OCI-LY3 (cell line): Measurements from ENCODE around the gene PIGBOS1.

Experiments
- H2AFZ ChIP-seq: fragments of 200-600, 300-600 bp; shearing (Covaris generic); 2 replicates; pipeline ENCODE4 v1.6.0; 2014; ENCODE audit warnings: antibody characterized with exemption, low read depth, low read length
- H3K27ac ChIP-seq: fragments of 200-600, 300-600 bp; sonication (generic); 2 replicates; pipeline ENCODE4 v1.5.1; 2014; ENCODE audit warnings: mild to moderate bottlenecking, low read length, moderate library complexity, mixed read lengths
- H3K27me3 ChIP-seq: fragments of 200-600, 300-600 bp; sonication (generic); 2 replicates; pipeline ENCODE4 v1.6.1; 2014; ENCODE audit warnings: low read depth, low read length, mixed read lengths
- H3K36me3 ChIP-seq: fragments of 200-600, 300-600 bp; sonication (generic); replicated peaks from 2 replicates; pipeline ENCODE3; 2014; ENCODE audit warnings: low read depth, low read length, mixed read lengths
- H3K4me1 ChIP-seq: fragments of 300-600, 200-600 bp; sonication (generic); 2 replicates; pipeline ENCODE4 v1.6.1; 2014; ENCODE audit warnings: low read length, mixed read lengths
- H3K4me2 ChIP-seq: fragments of 200-600, 300-600 bp; sonication (generic); 2 replicates; pipeline ENCODE4 v1.6.1; 2014; ENCODE audit warnings: low read length, mixed read lengths
- H3K4me3 ChIP-seq: fragments of 300-600, 200-600 bp; sonication (generic); 2 replicates; pipeline ENCODE4 v1.5.1; 2014; ENCODE audit warnings: antibody characterized with exemption, mild to moderate bottlenecking, low read length, moderate library complexity
- H3K79me2 ChIP-seq: fragments of 300-600, 200-600 bp; shearing (Covaris generic); 2 replicates; pipeline ENCODE4 v1.6.1; 2014; ENCODE audit warnings: mild to moderate bottlenecking, low read length, mixed read lengths
- H3K9ac ChIP-seq: fragments of 300-600, 200-600 bp; shearing (Covaris generic); 2 replicates; pipeline ENCODE4 v1.6.0; 2014; ENCODE audit warnings: mild to moderate bottlenecking, low read length, moderate library complexity
- H3K9me3 ChIP-seq: fragments of 200-600, 300-600 bp; shearing (Covaris generic); 2 replicates; pipeline ENCODE4 v1.6.1; 2014; ENCODE audit warnings: low read length, mixed read lengths; ENCODE audit not compliant: insufficient read depth
- H4K20me1 ChIP-seq: fragments of 200-600, 300-600 bp; sonication (generic); 2 replicates; pipeline ENCODE4 v1.6.1; 2016; ENCODE audit warnings: low read length, mixed read lengths; ENCODE audit not compliant: insufficient read depth
- EZH2phosphoT487 ChIP-seq: fragments of 200-600 bp; shearing (Covaris generic); IDR thresholded peaks from 2 replicates; pipeline ENCODE4 v1.6.1; 2018; ENCODE audit warnings: antibody characterized with exemption, mixed run types, low read depth
- TF ChIP-seq, protein P1 (sequence below): fragments of 200-600, 300-600 bp; sonication (generic); IDR thresholded peaks from 2 replicates; pipeline ENCODE4 v1.5.1; 2014; ENCODE audit warnings: antibody characterized with exemption, low read length, low read depth

Gene PIGBOS1

DNA sequence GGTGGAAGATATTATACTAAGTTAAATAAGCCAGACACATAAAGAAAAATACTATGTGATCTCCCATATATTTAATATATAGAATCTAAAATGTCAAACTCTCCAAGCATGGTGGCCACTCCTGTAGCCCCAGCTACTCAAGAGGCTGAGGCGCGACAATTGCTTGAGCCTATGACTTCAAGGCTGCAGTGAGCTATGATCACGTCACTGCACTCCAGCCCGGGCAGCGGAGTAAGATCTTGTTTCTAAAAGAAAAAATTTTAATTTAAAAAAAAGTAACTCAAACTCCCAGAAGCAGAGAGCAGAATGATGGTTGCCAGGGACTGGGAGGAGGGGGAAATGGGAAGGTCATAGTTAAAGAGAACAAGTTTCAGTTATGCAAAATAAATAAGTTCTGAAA, 42.6 kb downstream of the PIGBOS1 start:
- no peaks in the 10 kb centered on the region for H3K9me3 ChIP-seq
- H3K36me3 ChIP-seq, result no peaks in the 10 kb centered on the region
- no peaks in the 10 kb centered on the region for H3K79me2 ChIP-seq
- no peak overlapping the region for H3K9ac ChIP-seq
- H3K27ac ChIP-seq, result no peak overlapping the region
- no peaks in the 10 kb centered on the region for H4K20me1 ChIP-seq
- H3K27me3 ChIP-seq, result no peaks in the 10 kb centered on the region
- H2AFZ ChIP-seq, result no peak overlapping the region
- TF ChIP-seq EZH2phosphoT487, result no peak
- TF ChIP-seq, protein P1, sequence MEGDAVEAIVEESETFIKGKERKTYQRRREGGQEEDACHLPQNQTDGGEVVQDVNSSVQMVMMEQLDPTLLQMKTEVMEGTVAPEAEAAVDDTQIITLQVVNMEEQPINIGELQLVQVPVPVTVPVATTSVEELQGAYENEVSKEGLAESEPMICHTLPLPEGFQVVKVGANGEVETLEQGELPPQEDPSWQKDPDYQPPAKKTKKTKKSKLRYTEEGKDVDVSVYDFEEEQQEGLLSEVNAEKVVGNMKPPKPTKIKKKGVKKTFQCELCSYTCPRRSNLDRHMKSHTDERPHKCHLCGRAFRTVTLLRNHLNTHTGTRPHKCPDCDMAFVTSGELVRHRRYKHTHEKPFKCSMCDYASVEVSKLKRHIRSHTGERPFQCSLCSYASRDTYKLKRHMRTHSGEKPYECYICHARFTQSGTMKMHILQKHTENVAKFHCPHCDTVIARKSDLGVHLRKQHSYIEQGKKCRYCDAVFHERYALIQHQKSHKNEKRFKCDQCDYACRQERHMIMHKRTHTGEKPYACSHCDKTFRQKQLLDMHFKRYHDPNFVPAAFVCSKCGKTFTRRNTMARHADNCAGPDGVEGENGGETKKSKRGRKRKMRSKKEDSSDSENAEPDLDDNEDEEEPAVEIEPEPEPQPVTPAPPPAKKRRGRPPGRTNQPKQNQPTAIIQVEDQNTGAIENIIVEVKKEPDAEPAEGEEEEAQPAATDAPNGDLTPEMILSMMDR, result no peak
- H3K4me3 ChIP-seq, result no peak overlapping the region
- peaks cover 4% of the 10 kb centered on the region for H3K4me1 ChIP-seq
- no peak overlapping the region for H3K4me2 ChIP-seq

DNA sequence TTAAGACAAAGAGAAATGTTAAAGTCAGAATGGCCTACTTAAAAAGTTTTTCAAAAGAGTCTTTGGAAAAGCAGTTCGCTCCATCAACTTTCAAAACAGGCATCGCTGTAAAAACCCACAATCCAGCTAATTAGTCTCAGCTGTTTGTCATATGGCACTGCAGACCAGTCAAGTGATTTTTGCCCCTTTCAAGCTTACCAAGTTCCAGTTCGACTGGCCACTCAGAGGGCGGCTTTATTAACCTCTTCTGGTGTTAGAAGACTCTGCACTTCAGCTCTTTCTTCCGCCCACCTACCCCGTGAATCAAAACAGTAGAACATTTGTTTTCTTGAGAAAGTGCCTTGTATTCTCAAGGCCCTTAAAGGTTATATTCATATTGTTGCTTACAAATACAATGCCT, 48.6 kb downstream of the PIGBOS1 start:
- Histone ChIP-seq H3K27me3 (no peaks in the 10 kb centered on the region), H3K79me2 (no peaks in the 10 kb centered on the region), H4K20me1 (no peaks in the 10 kb centered on the region), H2AFZ (no peak overlapping the region), H3K4me1 (no peaks in the 10 kb centered on the region), H3K36me3 (no peaks in the 10 kb centered on the region), H3K4me2 (no peak overlapping the region), H3K9me3 (no peaks in the 10 kb centered on the region), H3K27ac (no peak overlapping the region), H3K9ac (no peak overlapping the region), H3K4me3 (no peak overlapping the region)
- TF ChIP-seq, protein P1, result no peak
- no peak for TF ChIP-seq EZH2phosphoT487

DNA sequence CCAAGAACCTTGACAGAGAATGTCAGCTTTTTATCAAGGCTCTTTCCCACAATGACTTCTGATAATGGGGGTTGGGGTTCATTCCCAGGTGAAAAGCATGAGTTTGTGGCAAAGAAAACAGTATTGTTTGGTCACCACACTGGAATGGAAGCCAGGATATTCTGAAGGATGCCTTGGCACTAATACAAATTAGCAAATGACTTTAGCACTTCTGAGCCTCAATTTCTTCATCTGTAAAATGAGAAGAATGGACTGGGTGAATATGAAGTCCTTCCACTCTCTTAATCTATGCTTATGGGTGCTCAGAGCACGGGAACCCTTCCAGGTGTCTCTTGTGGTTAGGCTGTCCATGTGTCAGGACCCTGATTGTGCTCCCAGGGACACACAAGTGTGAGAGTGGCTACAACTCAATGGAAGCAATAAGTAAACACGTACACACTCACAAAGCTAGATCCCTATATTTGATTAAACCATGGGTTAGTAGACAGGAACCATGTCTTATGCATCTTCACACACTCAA, 50.7 kb downstream of the PIGBOS1 start:
- Histone ChIP-seq H3K4me2 (no peak overlapping the region), H3K4me3 (no peak overlapping the region), H3K79me2 (no peaks in the 10 kb centered on the region), H3K4me1 (no peaks in the 10 kb centered on the region), H3K27me3 (no peaks in the 10 kb centered on the region), H3K36me3 (no peaks in the 10 kb centered on the region), H3K27ac (no peak overlapping the region), H2AFZ (no peak overlapping the region), H3K9me3 (no peaks in the 10 kb centered on the region), H4K20me1 (no peaks in the 10 kb centered on the region), H3K9ac (no peak overlapping the region)
- TF ChIP-seq, protein P1, result no peak
- TF ChIP-seq EZH2phosphoT487, result no peak

DNA sequence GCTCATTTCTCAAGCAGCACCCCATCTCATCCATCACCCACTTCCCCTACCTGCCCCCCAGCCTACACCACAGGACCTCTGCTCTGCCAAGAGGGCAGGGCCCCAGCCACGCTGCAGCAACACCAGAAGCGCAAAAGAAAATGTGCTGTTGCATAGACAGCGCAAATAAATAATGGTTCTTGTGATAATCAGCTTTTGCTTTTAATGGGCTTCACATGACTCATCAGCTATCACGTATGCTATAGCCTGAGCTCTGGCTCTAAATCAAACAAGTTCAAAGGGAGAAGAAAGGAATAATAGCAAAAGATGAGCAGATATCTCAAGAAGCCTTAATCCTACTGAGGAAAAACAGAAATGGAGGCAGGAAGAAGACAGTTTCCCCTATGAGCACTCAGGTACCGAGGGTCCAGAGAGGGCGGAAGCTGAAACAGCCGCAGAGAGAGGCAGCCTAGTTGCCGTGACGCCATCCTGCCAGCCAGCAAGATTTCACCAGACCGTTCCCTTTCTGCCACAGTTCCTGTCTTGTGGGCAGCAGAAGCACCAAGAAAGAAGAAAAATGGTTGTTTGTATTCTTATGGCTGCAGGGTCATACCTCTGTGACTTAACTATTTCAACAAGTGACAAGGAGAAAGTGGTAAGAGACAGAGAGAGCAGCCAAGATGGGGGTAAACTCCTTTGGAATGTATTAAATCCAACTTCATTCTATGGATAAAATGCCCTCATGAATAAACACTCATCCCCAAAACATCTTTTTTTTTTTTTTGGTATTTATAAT, 51.3 kb downstream of the PIGBOS1 start:
- Histone ChIP-seq H3K9me3 (no peaks in the 10 kb centered on the region), H4K20me1 (no peaks in the 10 kb centered on the region), H3K36me3 (no peaks in the 10 kb centered on the region), H3K4me1 (no peaks in the 10 kb centered on the region), H2AFZ (no peak overlapping the region), H3K27ac (no peak overlapping the region), H3K4me2 (no peak overlapping the region), H3K4me3 (no peak overlapping the region), H3K9ac (no peak overlapping the region), H3K79me2 (no peaks in the 10 kb centered on the region), H3K27me3 (no peaks in the 10 kb centered on the region)
- no peak for TF ChIP-seq EZH2phosphoT487
- TF ChIP-seq, protein P1, result no peak
